NT2/D1 (cell line): ENCODE results near the gene KLHL42.

Source experiments
- SUZ12 ChIP-seq: IDR thresholded peaks from 2 replicates; pipeline ENCODE4 v1.6.1; 2011; ENCODE audit not compliant: insufficient read length, insufficient read depth; ENCODE audit errors: extremely low read depth
- YY1 ChIP-seq: IDR thresholded peaks from 2 replicates; pipeline ENCODE4 v1.6.1; 2011; ENCODE audit not compliant: insufficient read length, insufficient read depth
- ZNF274 ChIP-seq: IDR thresholded peaks from 2 replicates; pipeline ENCODE4 v1.6.1; 2011; ENCODE audit warnings: mild to moderate bottlenecking, low read depth, low read length

- no peak for TF ChIP-seq SUZ12
- TF ChIP-seq ZNF274: no peak
- no peak for TF ChIP-seq YY1
Measured at GRCh38 chr12:27769142-27769673, 10.8 kb upstream of the KLHL42 start.
